Stimulated activated CD8-positive, alpha-beta memory T cell treated with anti-CD3 and anti-CD28 coated beads, Interleukin-15, amount 100 ng/mL, for 4 hours (primary cell): Measurements from ENCODE around the gene SPATS1.
"Not testable (repeated sequence)": the region's sequence is repeated elsewhere in the genome, so short reads cannot be mapped to it uniquely, and the experiment has no call there.

Experiments used
- DNase-seq, 2 donors: peaks; one replicate each; pipeline ENCODE4 v3.0.0-alpha.2; 2020; ENCODE audit warnings: low read depth in 2 of 2

Gene SPATS1

GRCh38 chr6:44311304-44311703, 31.1 kb upstream of the SPATS1 start:
- no peak for DNase-seq

- DNase-seq, result no peak
These were observed 30.7 kb upstream of the SPATS1 start for GRCh38 chr6:44311767-44312166.

- peak; percentile 79 to 83 for DNase-seq
These were observed 29.3 kb upstream of the SPATS1 start, which contains the start of gene AARS2 for GRCh38 chr6:44312901-44313788. Gene AARS2, minus strand, starts transcription at chr6:44313347. Its CDS starts 24 bp downstream, at chr6:44313323.

GRCh38 chr6:44314657-44315056, 27.8 kb upstream of the SPATS1 start:
- DNase-seq, result not testable (repeated sequence)

- DNase-seq, result no peak
These were observed 26.9 kb upstream of the SPATS1 start for GRCh38 chr6:44315516-44315915.

GRCh38 chr6:44315951-44316350, 26.5 kb upstream of the SPATS1 start:
- no peak for DNase-seq

- no peak for DNase-seq
These were observed 26.0 kb upstream of the SPATS1 start for GRCh38 chr6:44316481-44316880.

GRCh38 chr6:44317136-44317631, 25.3 kb upstream of the SPATS1 start:
- not testable (repeated sequence) for DNase-seq

GRCh38 chr6:44321210-44321609, 21.2 kb upstream of the SPATS1 start:
- no peak for DNase-seq

GRCh38 chr6:44327096-44327495, 15.4 kb upstream of the SPATS1 start:
- DNase-seq, result no peak

GRCh38 chr6:44327760-44328159, 14.7 kb upstream of the SPATS1 start:
- DNase-seq, result no peak

GRCh38 chr6:44328203-44328602, 14.2 kb upstream of the SPATS1 start:
- not testable (repeated sequence) for DNase-seq

GRCh38 chr6:44329858-44330257, 12.6 kb upstream of the SPATS1 start:
- DNase-seq, result no peak

- no peak for DNase-seq
These were observed 9.9 kb upstream of the SPATS1 start for GRCh38 chr6:44332585-44332984.

GRCh38 chr6:44333273-44333919, 9.1 kb upstream of the SPATS1 start:
- DNase-seq, result no peak

GRCh38 chr6:44333942-44334341, 8.5 kb upstream of the SPATS1 start:
- DNase-seq, result no peak

- DNase-seq, result no peak
These were observed 6.8 kb upstream of the SPATS1 start for GRCh38 chr6:44335631-44336030.

- peak; percentile 22 to 42 for DNase-seq
These were observed 4.0 kb upstream of the SPATS1 start for GRCh38 chr6:44338228-44339122.

GRCh38 chr6:44339301-44339700, 3.1 kb upstream of the SPATS1 start:
- no peak for DNase-seq

GRCh38 chr6:44339763-44340625, 2.5 kb upstream of the SPATS1 start:
- DNase-seq, result no peak
